Measurements from ENCODE around the gene PTPMT1. TPM values are rescaled to one million over a fixed set of nuclear protein-coding genes. Genes with fewer than 3 reads are reported as not detected.
A peak's percentile ranks its signal among the peaks of the same experiment; 100 is the strongest.

Gene PTPMT1
- 27.1 and 32.8 TPM in 2 replicates for total RNA-seq

GRCh38 chr11:47565340-47566148 lies at the start of gene PTPMT1:
Gene PTPMT1, plus strand, starts transcription at chr11:47565599. Its CDS starts 24 bp downstream, at chr11:47565623.
- no peaks in the 10 kb centered on the region for H3K27me3 Mint-ChIP-seq
- peak within 1 kb of the TSS; percentile 84 for H3K4me3 Mint-ChIP-seq
- ChIA-PET POLR2A (interaction anchor here (0.6 to 3.9 kb wide), 7 partner anchors 11 to 317 kb away, joined by 3 to 56 read pairs (median 5); partner anchors contain the start of genes ACP2, AGBL2, CELF1 and KBTBD4), CTCF (interaction anchor here (0.8 kb wide), 1 partner anchor 12 kb away, joined by 4 read pairs; no protein-coding TSS in a partner anchor)
- TF ChIP-seq CTCF (IDR thresholded peaks at IDR 0.05), result no peak
- peak within 1 kb of the TSS; percentile 54 for H3K27ac Mint-ChIP-seq
- intact Hi-C loops (cut with micrococcal nuclease), result loop anchor here (1.0 kb wide), 2 partner anchors 12 to 14 kb away; partner anchors contain the start of genes CELF1 and NDUFS3
- no peaks in the 10 kb centered on the region for H3K9me3 Mint-ChIP-seq
- DNase-seq, result peak; percentile 66
- H3K4me1 Mint-ChIP-seq, result peaks cover 18% of the 10 kb centered on the region
- H3K36me3 Mint-ChIP-seq (ENCODE audit: low read depth), result peaks cover 7% of the 10 kb centered on the region
- peak; percentile 95 for ATAC-seq (ENCODE audit: low read depth)

GRCh38 chr11:47516155-47516554 lies 49.2 kb upstream of the PTPMT1 start:
- peak overlapping the region; percentile 69 for H3K27ac Mint-ChIP-seq
- intact Hi-C loops (cut with micrococcal nuclease), result no loop called here
- H3K4me1 Mint-ChIP-seq, result peaks cover 81% of the 10 kb centered on the region
- DNase-seq (no peak), ATAC-seq (ENCODE audit: low read depth) (no peak)
- H3K36me3 Mint-ChIP-seq (ENCODE audit: low read depth), result peaks cover 17% of the 10 kb centered on the region
- POLR2A ChIA-PET, result interaction anchor here (0.6 to 0.7 kb wide), 2 partner anchors 23 to 211 kb away, joined by 3 to 6 read pairs; no protein-coding TSS in a partner anchor
- CTCF ChIA-PET, result interaction anchor here (1.0 kb wide), 1 partner anchor 37 kb away, joined by 3 read pairs; no protein-coding TSS in a partner anchor
- TF ChIP-seq CTCF (IDR thresholded peaks at IDR 0.05), result no peak
- no peaks in the 10 kb centered on the region for H3K9me3 Mint-ChIP-seq
- H3K27me3 Mint-ChIP-seq, result no peaks in the 10 kb centered on the region
- H3K4me3 Mint-ChIP-seq, result peak overlapping the region; percentile 19

- Mint-ChIP-seq H3K4me3 (no peak overlapping the region), H3K4me1 (peaks cover 79% of the 10 kb centered on the region), H3K9me3 (no peaks in the 10 kb centered on the region), H3K36me3 (ENCODE audit: low read depth) (peaks cover 13% of the 10 kb centered on the region), H3K27me3 (no peaks in the 10 kb centered on the region), H3K27ac (peak overlapping the region; percentile 30)
- CTCF ChIA-PET, result no interaction called here
- DNase-seq (no peak), ATAC-seq (ENCODE audit: low read depth) (no peak)
- POLR2A ChIA-PET, result interaction anchor here (0.5 to 1.0 kb wide), 5 partner anchors 8 to 464 kb away, joined by 3 to 15 read pairs (median 6); no protein-coding TSS in a partner anchor
- no peak for TF ChIP-seq CTCF (IDR thresholded peaks at IDR 0.05)
- intact Hi-C loops (cut with micrococcal nuclease), result no loop called here
Observed at GRCh38 chr11:47516984-47517853, 48.2 kb upstream of the PTPMT1 start.

- no peak for TF ChIP-seq CTCF (IDR thresholded peaks at IDR 0.05)
- Mint-ChIP-seq H3K36me3 (ENCODE audit: low read depth) (peaks cover 13% of the 10 kb centered on the region), H3K4me3 (peak overlapping the region; percentile 12), H3K4me1 (peaks cover 77% of the 10 kb centered on the region), H3K9me3 (no peaks in the 10 kb centered on the region), H3K27ac (peak overlapping the region; percentile 78), H3K27me3 (no peaks in the 10 kb centered on the region)
- no peak for ATAC-seq (ENCODE audit: low read depth)
- CTCF ChIA-PET, result no interaction called here
- DNase-seq, result no peak
- POLR2A ChIA-PET, result interaction anchor here (0.6 to 1.0 kb wide), 4 partner anchors 18 to 151 kb away, joined by 3 to 6 read pairs (median 5); no protein-coding TSS in a partner anchor
- intact Hi-C loops (cut with micrococcal nuclease), result no loop called here
Observed at GRCh38 chr11:47518212-47518964, 47.0 kb upstream of the PTPMT1 start.

Data from activated B cell treated with CpG ODN at 0.5 μM for 24 hours (primary cell).